HL-60 (cell line): Measurements from ENCODE around the gene C2orf42.

Source experiments
- CTCF ChIP-seq: IDR thresholded peaks from one replicate; pipeline ENCODE4 v1.5.1; 2011; ENCODE audit warnings: low read length, control low read depth, inconsistent platforms; ENCODE audit not compliant: insufficient read depth
- POLR2AphosphoS5 ChIP-seq: IDR thresholded peaks from 2 replicates; pipeline ENCODE4 v1.6.1; 2012; ENCODE audit warnings: low read depth
- TF ChIP-seq, protein P1 (sequence below): IDR thresholded peaks from 2 replicates; pipeline ENCODE4 v1.6.1; 2012; ENCODE audit warnings: low read depth; ENCODE audit not compliant: insufficient replicate concordance

- TF ChIP-seq CTCF (no peak), POLR2AphosphoS5 (no peak)
- TF ChIP-seq, protein P1, sequence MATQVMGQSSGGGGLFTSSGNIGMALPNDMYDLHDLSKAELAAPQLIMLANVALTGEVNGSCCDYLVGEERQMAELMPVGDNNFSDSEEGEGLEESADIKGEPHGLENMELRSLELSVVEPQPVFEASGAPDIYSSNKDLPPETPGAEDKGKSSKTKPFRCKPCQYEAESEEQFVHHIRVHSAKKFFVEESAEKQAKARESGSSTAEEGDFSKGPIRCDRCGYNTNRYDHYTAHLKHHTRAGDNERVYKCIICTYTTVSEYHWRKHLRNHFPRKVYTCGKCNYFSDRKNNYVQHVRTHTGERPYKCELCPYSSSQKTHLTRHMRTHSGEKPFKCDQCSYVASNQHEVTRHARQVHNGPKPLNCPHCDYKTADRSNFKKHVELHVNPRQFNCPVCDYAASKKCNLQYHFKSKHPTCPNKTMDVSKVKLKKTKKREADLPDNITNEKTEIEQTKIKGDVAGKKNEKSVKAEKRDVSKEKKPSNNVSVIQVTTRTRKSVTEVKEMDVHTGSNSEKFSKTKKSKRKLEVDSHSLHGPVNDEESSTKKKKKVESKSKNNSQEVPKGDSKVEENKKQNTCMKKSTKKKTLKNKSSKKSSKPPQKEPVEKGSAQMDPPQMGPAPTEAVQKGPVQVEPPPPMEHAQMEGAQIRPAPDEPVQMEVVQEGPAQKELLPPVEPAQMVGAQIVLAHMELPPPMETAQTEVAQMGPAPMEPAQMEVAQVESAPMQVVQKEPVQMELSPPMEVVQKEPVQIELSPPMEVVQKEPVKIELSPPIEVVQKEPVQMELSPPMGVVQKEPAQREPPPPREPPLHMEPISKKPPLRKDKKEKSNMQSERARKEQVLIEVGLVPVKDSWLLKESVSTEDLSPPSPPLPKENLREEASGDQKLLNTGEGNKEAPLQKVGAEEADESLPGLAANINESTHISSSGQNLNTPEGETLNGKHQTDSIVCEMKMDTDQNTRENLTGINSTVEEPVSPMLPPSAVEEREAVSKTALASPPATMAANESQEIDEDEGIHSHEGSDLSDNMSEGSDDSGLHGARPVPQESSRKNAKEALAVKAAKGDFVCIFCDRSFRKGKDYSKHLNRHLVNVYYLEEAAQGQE, result no peak
These were observed 50.0 kb downstream of the C2orf42 start for GRCh38 chr2:70140791-70141211.
